ENCODE results near the gene NDUFA7. TPM values are rescaled to one million over a fixed set of nuclear protein-coding genes. Genes with fewer than 3 reads are reported as not detected.

Gene NDUFA7
- total and polyA plus RNA-seq, 2 donors (not counting 1 experiment from before 2014, with no cell fraction given), result 28.6 to 71.7 TPM

DNA sequence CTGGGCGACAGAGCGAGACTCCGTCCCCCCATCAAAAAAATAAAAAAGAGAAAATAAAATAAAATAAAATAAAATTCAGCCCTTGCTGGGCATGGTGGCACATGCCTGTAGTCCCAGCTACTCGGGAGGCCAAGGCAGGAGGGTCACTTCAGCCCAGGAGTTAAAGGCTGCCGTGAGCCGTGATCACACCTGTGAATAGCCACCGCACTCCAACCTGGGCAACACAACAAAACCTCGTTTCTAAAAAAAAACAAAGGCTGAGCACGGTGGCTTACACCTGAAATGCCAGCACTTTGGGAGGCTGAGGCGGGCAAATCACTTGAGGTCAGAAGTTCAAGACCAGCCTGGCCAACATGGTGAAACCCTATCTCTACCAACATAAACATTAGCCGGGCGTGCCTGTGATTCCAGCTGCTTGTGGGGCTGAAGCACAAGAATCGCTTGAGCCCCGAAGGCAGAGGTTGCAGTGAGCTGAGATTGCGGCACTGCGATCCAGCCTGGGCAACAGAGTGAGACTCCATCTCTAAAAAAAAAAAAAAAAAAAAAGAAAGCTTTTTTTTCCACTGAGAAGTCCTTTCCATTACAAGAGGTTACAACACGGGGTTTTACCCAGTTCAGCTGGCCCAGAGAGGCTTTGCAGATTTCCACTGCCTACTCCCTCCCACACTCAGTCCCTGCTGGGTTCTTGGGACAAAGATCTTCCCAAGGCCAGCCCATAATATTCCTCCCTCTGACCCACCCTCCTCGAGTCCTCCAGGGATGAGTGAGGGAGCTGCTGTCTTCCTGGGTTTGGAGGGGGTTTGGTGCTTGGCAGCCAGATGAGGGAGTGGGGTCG is 49.2 kb upstream of the NDUFA7 start:
- peaks cover 25% of the 10 kb centered on the region for H3K27me3 Mint-ChIP-seq
- ChIA-PET POLR2A (no interaction called here), CTCF (interaction anchor here (0.7 to 0.9 kb wide), 2 partner anchors 16 to 21 kb away, joined by 4 to 5 read pairs; no protein-coding TSS in a partner anchor)
- no peak overlapping the region for H3K9ac ChIP-seq (ENCODE audit: low read length)
- no peaks in the 10 kb centered on the region for H4K20me1 ChIP-seq (ENCODE audit: control insufficient read depth, insufficient read depth, low read length, poor library complexity, severe bottlenecking)
- no peak for TF ChIP-seq EZH2 (IDR thresholded peaks at IDR 0.05; ENCODE audit: borderline replicate concordance, insufficient read depth, low read depth, low read length, poor library complexity, severe bottlenecking)
- TF ChIP-seq, protein P1, sequence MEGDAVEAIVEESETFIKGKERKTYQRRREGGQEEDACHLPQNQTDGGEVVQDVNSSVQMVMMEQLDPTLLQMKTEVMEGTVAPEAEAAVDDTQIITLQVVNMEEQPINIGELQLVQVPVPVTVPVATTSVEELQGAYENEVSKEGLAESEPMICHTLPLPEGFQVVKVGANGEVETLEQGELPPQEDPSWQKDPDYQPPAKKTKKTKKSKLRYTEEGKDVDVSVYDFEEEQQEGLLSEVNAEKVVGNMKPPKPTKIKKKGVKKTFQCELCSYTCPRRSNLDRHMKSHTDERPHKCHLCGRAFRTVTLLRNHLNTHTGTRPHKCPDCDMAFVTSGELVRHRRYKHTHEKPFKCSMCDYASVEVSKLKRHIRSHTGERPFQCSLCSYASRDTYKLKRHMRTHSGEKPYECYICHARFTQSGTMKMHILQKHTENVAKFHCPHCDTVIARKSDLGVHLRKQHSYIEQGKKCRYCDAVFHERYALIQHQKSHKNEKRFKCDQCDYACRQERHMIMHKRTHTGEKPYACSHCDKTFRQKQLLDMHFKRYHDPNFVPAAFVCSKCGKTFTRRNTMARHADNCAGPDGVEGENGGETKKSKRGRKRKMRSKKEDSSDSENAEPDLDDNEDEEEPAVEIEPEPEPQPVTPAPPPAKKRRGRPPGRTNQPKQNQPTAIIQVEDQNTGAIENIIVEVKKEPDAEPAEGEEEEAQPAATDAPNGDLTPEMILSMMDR (IDR thresholded peaks at IDR 0.05), result no peak
- no peak overlapping the region for H3K4me3 Mint-ChIP-seq
- H3K9me3 Mint-ChIP-seq (ENCODE audit: insufficient read depth), result no peaks in the 10 kb centered on the region
- ATAC-seq (ENCODE audit: low read depth), result no peak
- H3K36me3 ChIP-seq (replicated peaks in 1 of 2; ENCODE audit: control extremely low read depth in 1 of 2, control insufficient read depth in 1 of 2, extremely low read depth in 1 of 2, insufficient read depth in 2 of 2, low read length in 1 of 2), result no peaks in the 10 kb centered on the region
- intact Hi-C loops (cut with micrococcal nuclease), result no loop called here
- H3K27me3 ChIP-seq (replicated peaks in 1 of 4; ENCODE audit: control extremely low read depth in 1 of 4, control insufficient read depth in 3 of 4, insufficient read depth in 4 of 4, low read length in 3 of 4), result peaks cover 0 to 26% (median 2%) of the 10 kb centered on the region in 4 experiments
- H3K27ac Mint-ChIP-seq, result no peak overlapping the region
- H3K9me3 ChIP-seq (ENCODE audit: control extremely low read depth in 1 of 3, control insufficient read depth in 2 of 3, insufficient read depth in 1 of 3, low read length in 2 of 3), result peaks cover 0 to 3% (median 0%) of the 10 kb centered on the region in 3 donors
- H2AFZ ChIP-seq (ENCODE audit: insufficient read depth, low read depth, low read length, poor library complexity, severe bottlenecking), result no peak overlapping the region
- H3K4me3 ChIP-seq (ENCODE audit: control extremely low read depth in 1 of 5, extremely low read depth in 1 of 5, insufficient read depth in 1 of 5, low read depth in 2 of 5, low read length in 4 of 5), result no peak overlapping the region
- no peaks in the 10 kb centered on the region for H3K79me2 ChIP-seq (ENCODE audit: control insufficient read depth, insufficient read depth, low read length)
- no peak for DNase-seq
- H3K4me2 ChIP-seq (replicated peaks; ENCODE audit: low read depth, low read length, poor library complexity, severe bottlenecking), result no peak overlapping the region
- no peak overlapping the region for H3K27ac ChIP-seq (ENCODE audit: low read length in 2 of 2)
- no peaks in the 10 kb centered on the region for H3K4me1 Mint-ChIP-seq
- WGBS (ENCODE audit: insufficient coverage), result 91% methylated on average over 13 of the region's 19 CpGs
- H3K4me1 ChIP-seq (ENCODE audit: control insufficient read depth in 2 of 2, insufficient read depth in 2 of 2, low read length in 2 of 2), result no peaks in the 10 kb centered on the region
